Breast epithelium (tissue), 3 donors: ENCODE data around the gene RSBN1L.

Source experiments
- POLR2A ChIP-seq: fragments of 450-650 bp; IDR thresholded peaks from one replicate; pipeline ENCODE4 v1.6.1; 2016; ENCODE audit warnings: antibody characterized with exemption, mild to moderate bottlenecking, moderate library complexity
- POLR2AphosphoS5 ChIP-seq, 3 donors: sonication (generic); formaldehyde crosslinking; IDR thresholded peaks; one replicate each; pipeline ENCODE4 v1.6.1; 2017; ENCODE audit warnings: antibody characterized with exemption in 3 of 3
- TF ChIP-seq, protein P1 (sequence below), 3 donors: fragments of 450-650 bp; IDR thresholded peaks; one replicate each; pipeline ENCODE4 v1.5.1; 2016 to 2017; ENCODE audit warnings: antibody characterized with exemption in 3 of 3, mild to moderate bottlenecking in 3 of 3, moderate library complexity in 3 of 3

- TF ChIP-seq, protein P1, sequence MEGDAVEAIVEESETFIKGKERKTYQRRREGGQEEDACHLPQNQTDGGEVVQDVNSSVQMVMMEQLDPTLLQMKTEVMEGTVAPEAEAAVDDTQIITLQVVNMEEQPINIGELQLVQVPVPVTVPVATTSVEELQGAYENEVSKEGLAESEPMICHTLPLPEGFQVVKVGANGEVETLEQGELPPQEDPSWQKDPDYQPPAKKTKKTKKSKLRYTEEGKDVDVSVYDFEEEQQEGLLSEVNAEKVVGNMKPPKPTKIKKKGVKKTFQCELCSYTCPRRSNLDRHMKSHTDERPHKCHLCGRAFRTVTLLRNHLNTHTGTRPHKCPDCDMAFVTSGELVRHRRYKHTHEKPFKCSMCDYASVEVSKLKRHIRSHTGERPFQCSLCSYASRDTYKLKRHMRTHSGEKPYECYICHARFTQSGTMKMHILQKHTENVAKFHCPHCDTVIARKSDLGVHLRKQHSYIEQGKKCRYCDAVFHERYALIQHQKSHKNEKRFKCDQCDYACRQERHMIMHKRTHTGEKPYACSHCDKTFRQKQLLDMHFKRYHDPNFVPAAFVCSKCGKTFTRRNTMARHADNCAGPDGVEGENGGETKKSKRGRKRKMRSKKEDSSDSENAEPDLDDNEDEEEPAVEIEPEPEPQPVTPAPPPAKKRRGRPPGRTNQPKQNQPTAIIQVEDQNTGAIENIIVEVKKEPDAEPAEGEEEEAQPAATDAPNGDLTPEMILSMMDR (IDR thresholded peaks at IDR 0.05), result no peak
- no peak for TF ChIP-seq POLR2A
- TF ChIP-seq POLR2AphosphoS5 (IDR thresholded peaks at IDR 0.05), result no peak
These were observed 35.5 kb downstream of the RSBN1L start for GRCh38 chr7:77731716-77732115.
